GM23248 (cell line): Measurements from ENCODE around the gene ARHGAP44.

Experiments
- EZH2 ChIP-seq: fragments of 200-600 bp; sonication (generic); IDR thresholded peaks from 2 replicates; pipeline ENCODE4 v1.6.1; 2018; ENCODE audit warnings: antibody characterized with exemption, mild to moderate bottlenecking; ENCODE audit not compliant: insufficient read depth, poor library complexity, severe bottlenecking
- EZH2phosphoT487 ChIP-seq: fragments of 200-600 bp; sonication (generic); IDR thresholded peaks from 2 replicates; pipeline ENCODE4 v1.6.1; 2018; ENCODE audit warnings: antibody characterized with exemption, moderate library complexity, mild to moderate bottlenecking, low read depth; ENCODE audit not compliant: insufficient read depth

GRCh38 chr17:12964162-12964561, 174.9 kb downstream of the ARHGAP44 start:
- TF ChIP-seq EZH2 (no peak), EZH2phosphoT487 (no peak)
